MCF 10A (cell line): ENCODE measurements around the gene MYLK. TPM values are rescaled to one million over a fixed set of nuclear protein-coding genes. Genes with fewer than 3 reads are reported as not detected.

Source experiments
- BruUV-seq: library from RNA; stranded (reverse); fragments of 400-500 nt; replicated peaks from 2 replicates; lab custom pipeline; 2021; lab: Mats Ljungman, UMichigan
- CTCF ChIA-PET: fragments of 300-600 bp; sonication (Branson Sonifier 250); formaldehyde crosslinking; extraction: SDS; loops from one replicate; lab custom pipeline; 2021; ENCODE audit warnings: antibody characterized with exemption, inconsistent platforms; lab: Yijun Ruan, JAX
- POLR2A ChIA-PET: fragments of 300-600, 350-650 bp; sonication (Branson Sonifier 250); formaldehyde crosslinking; extraction: SDS; loops from one replicate; lab custom pipeline; 2020; ENCODE audit warnings: antibody characterized with exemption, inconsistent platforms; lab: Yijun Ruan, JAX
- DNase-seq: peaks from one replicate; pipeline ENCODE4 v3.0.0-alpha.2; 2018; ENCODE audit not compliant: unreplicated experiment
- H3K27ac Mint-ChIP-seq: one replicate; pipeline ENCODE4 v1.8.0; 2022; ENCODE audit warnings: mild to moderate bottlenecking, low read depth, mixed read lengths; ENCODE audit not compliant: unreplicated experiment
- H3K27me3 Mint-ChIP-seq: one replicate; pipeline ENCODE4 v1.8.0; 2022; ENCODE audit warnings: mixed read lengths; ENCODE audit not compliant: insufficient read depth, unreplicated experiment
- H3K36me3 Mint-ChIP-seq: one replicate; pipeline ENCODE4 v1.8.0; 2022; ENCODE audit warnings: mild to moderate bottlenecking, moderate library complexity, mixed read lengths; ENCODE audit not compliant: insufficient read depth, unreplicated experiment
- H3K4me1 Mint-ChIP-seq: one replicate; pipeline ENCODE4 v1.8.0; 2022; ENCODE audit warnings: mixed read lengths; ENCODE audit not compliant: insufficient read depth, unreplicated experiment
- H3K4me3 Mint-ChIP-seq: one replicate; pipeline ENCODE4 v1.8.0; 2022; ENCODE audit warnings: mild to moderate bottlenecking, moderate library complexity, mixed read lengths; ENCODE audit not compliant: unreplicated experiment
- H3K9me3 Mint-ChIP-seq: one replicate; pipeline ENCODE4 v1.8.0; 2022; ENCODE audit warnings: mixed read lengths; ENCODE audit not compliant: unreplicated experiment
- CTCF ChIP-seq: fragments of 200-600 bp; IDR thresholded peaks from one replicate; pipeline ENCODE4 v1.8.0; 2022; ENCODE audit warnings: antibody characterized with exemption, mild to moderate bottlenecking; ENCODE audit not compliant: unreplicated experiment
- intact Hi-C: fragments of 100-400 bp; cut with micrococcal nuclease; formaldehyde crosslinking; loops from 2 replicates; pipeline ENCODE4 v1.14.1; 2022
- total RNA-seq: library from RNA; stranded (reverse); gene quantifications from 2 replicates; pipeline ENCODE4 v1.2.3, GENCODE V29; 2022

The MYLK gene
- total RNA-seq, 1 experiment from 2014 or later, result 2.3 TPM

- Mint-ChIP-seq H3K27me3 (no peaks in the 10 kb centered on the region), H3K9me3 (no peaks in the 10 kb centered on the region), H3K4me3 (no peak overlapping the region), H3K4me1 (peaks cover 1% of the 10 kb centered on the region), H3K36me3 (peaks cover 28% of the 10 kb centered on the region), H3K27ac (no peak overlapping the region)
- POLR2A ChIA-PET, result interaction anchor here (0.6 to 0.9 kb wide), 2 partner anchors 51 to 1253 kb away, joined by 3 read pairs; no protein-coding TSS in a partner anchor
- CTCF ChIA-PET, result interaction anchor here (0.6 to 2.5 kb wide), 4 partner anchors 9 to 392 kb away, joined by 3 to 13 read pairs (median 8); no protein-coding TSS in a partner anchor
- TF ChIP-seq CTCF, result no peak
- DNase-seq, result no peak
- no TSS peak for BruUV-seq
- intact Hi-C loops, result no loop called here
These were observed 250.6 kb downstream of the MYLK start for GRCh38 chr3:123633530-123633929.

- no TSS peak for BruUV-seq
- H3K36me3 Mint-ChIP-seq, result peaks cover 33% of the 10 kb centered on the region
- H3K4me3 Mint-ChIP-seq, result no peak overlapping the region
- POLR2A ChIA-PET, result interaction anchor here (1.1 kb wide), 1 partner anchor 9 kb away, joined by 6 read pairs; no protein-coding TSS in a partner anchor
- intact Hi-C loops, result no loop called here
- no peak for DNase-seq
- H3K4me1 Mint-ChIP-seq, result peaks cover 6% of the 10 kb centered on the region
- no peak overlapping the region for H3K27ac Mint-ChIP-seq
- H3K9me3 Mint-ChIP-seq, result no peaks in the 10 kb centered on the region
- H3K27me3 Mint-ChIP-seq, result no peaks in the 10 kb centered on the region
- TF ChIP-seq CTCF, result no peak
- CTCF ChIA-PET, result interaction anchor here (0.7 to 2.5 kb wide), 3 partner anchors 10 to 1068 kb away, joined by 3 to 13 read pairs (median 13); no protein-coding TSS in a partner anchor
These were observed 251.9 kb downstream of the MYLK start for GRCh38 chr3:123632161-123632655.

- ChIA-PET CTCF (interaction anchor here (0.6 to 0.7 kb wide), 2 partner anchors 13 to 1680 kb away, joined by 3 to 4 read pairs; no protein-coding TSS in a partner anchor), POLR2A (interaction anchor here (1.2 kb wide), 1 partner anchor 11 kb away, joined by 3 read pairs; no protein-coding TSS in a partner anchor)
- no TSS peak for BruUV-seq
- no peak for TF ChIP-seq CTCF
- no peaks in the 10 kb centered on the region for H3K9me3 Mint-ChIP-seq
- no peak for DNase-seq
- peaks cover 9% of the 10 kb centered on the region for H3K4me1 Mint-ChIP-seq
- H3K27ac Mint-ChIP-seq, result no peak overlapping the region
- intact Hi-C loops, result no loop called here
- H3K36me3 Mint-ChIP-seq, result peaks cover 25% of the 10 kb centered on the region
- no peak overlapping the region for H3K4me3 Mint-ChIP-seq
- no peaks in the 10 kb centered on the region for H3K27me3 Mint-ChIP-seq
These were observed 254.4 kb downstream of the MYLK start for GRCh38 chr3:123629747-123630047.

GRCh38 chr3:123628996-123629746, 255.0 kb downstream of the MYLK start:
- Mint-ChIP-seq H3K36me3 (peaks cover 25% of the 10 kb centered on the region), H3K4me1 (peaks cover 14% of the 10 kb centered on the region), H3K27ac (no peak overlapping the region), H3K27me3 (no peaks in the 10 kb centered on the region), H3K9me3 (no peaks in the 10 kb centered on the region), H3K4me3 (no peak overlapping the region)
- intact Hi-C loops, result no loop called here
- no peak for DNase-seq
- ChIA-PET POLR2A (interaction anchor here (1.2 kb wide), 1 partner anchor 10 kb away, joined by 3 read pairs; no protein-coding TSS in a partner anchor), CTCF (interaction anchor here (0.6 to 1.7 kb wide), 4 partner anchors 14 to 1680 kb away, joined by 3 to 7 read pairs (median 4); no protein-coding TSS in a partner anchor)
- no TSS peak for BruUV-seq
- TF ChIP-seq CTCF, result no peak
